HG03060 (cell line): ENCODE data around the gene DCPS.
"Not testable (repeated sequence)": the region's sequence is repeated elsewhere in the genome, so short reads cannot be mapped to it uniquely, and the experiment has no call there.

Experiments used
- ATAC-seq: cut with Tn5 transposase; IDR thresholded peaks from one replicate; pipeline ENCODE4 v1.9.1; 2021; ENCODE audit warnings: low read depth, moderate number of reproducible peaks; ENCODE audit not compliant: unreplicated experiment

The DCPS gene

DNA sequence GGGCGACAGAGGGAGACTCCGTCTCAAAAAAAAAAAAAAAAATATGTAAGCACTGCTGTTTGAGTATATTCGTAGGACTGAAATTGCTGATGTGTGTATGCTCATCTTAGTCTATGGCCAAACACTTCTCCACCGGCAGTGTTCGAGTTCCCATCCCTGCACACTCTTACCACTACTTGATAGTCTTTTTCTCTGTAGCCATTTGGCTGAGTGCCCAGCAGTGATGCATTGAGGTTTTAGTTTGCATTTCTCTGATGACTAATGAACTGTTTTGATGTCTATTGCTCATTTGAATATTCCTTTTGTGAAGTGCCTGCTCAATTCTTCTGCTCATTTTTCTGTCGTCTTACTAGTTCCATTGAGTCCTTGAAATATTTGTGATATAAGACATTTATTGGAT is 19.0 kb upstream of the DCPS start:
- peak; percentile 79 for ATAC-seq

DNA sequence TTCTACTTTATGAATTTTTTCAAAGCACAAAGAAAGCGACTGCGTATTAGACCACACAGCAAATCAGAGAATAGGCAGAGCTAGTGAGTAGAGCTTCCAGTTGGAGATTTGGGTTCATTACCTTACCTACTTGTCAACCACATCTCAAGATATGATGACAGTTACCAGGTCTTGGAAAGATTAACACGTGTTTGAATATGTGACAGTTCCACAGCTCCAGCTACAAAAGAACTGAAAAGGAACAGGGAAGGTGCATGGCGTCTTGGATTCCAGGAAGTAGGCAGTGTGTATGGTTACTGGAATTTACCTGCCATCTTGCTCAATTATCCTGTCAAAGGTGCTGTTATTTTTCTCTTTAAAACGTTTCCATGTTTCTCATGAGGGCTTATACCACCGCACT is 15.6 kb upstream of the DCPS start:
- ATAC-seq: no peak

DNA sequence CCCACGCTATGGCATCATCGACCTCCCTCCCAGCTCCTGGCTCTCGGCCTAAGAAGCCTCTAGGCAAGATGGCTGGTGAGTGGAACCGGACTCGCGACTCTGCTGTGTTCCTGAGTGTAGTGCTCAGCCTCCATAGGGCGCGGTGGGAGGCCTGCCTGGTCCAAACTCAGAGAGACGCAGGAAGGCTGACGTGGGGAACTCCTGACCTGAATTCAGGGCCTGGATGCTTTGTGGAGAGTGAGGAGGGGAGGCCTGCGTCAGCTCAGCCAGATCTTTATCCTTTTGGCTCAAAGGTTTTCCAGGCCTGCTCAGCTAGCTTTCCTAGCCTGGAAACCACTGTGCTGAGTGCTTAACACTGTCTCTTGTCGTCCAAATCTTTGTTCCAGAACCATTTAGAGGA is 13.0 kb upstream of the DCPS start:
- ATAC-seq: no peak

- ATAC-seq: no peak
Observed at GRCh38 chr11:126293726-126294125, 10.1 kb upstream of the DCPS start.

GRCh38 chr11:126297004-126297403 is 6.9 kb upstream of the DCPS start:
- no peak for ATAC-seq

DNA sequence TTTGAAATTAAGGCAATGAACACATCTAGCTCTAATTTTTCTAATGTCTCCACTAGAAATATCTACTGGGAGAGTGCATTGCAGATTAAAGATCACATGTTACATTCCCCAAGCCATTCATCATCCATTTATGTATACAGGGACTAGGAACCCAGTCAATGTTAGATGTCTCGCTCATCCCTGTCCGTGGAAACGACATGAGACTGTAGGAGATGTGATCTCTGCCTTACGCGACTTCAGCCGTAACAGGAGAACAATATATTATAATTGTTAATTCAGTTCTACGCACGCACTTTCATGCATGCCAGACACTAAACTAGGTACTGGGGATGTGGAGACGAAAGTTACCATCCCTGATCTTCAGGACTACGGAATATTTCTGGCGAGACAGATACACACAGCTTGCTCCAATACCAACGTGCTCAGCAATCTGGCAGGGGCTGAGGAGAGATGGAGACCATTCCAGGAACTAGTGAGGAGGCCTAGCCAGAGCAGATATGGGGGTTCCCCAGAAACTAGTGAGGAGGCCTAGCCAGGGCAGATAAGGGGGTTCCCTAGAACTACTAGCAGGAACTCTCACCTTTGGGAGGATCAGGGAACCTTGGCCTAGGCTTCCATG is 706 bp downstream of the DCPS start:
- ATAC-seq: no peak

DNA sequence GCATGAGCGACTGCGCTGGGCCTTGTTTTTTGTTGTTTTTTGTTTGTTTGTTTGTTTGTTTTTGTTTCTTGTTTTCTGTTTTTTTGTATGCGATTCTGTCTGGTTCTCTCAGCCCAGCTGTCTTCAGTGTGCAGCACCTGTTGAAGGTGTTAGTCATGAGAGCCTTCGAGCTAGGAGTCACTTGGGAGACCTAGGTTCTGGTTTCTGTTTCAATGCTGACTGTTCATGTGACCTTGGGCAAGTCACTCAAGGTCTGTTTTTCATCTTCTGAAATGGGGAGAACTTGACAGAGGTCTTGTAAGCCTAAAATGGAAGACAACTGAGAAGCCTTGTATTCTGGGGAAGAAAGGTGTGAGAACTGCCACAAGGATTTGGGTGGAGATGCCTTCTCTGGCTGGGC is 1.8 kb downstream of the DCPS start:
- peak; percentile 45 for ATAC-seq

DNA sequence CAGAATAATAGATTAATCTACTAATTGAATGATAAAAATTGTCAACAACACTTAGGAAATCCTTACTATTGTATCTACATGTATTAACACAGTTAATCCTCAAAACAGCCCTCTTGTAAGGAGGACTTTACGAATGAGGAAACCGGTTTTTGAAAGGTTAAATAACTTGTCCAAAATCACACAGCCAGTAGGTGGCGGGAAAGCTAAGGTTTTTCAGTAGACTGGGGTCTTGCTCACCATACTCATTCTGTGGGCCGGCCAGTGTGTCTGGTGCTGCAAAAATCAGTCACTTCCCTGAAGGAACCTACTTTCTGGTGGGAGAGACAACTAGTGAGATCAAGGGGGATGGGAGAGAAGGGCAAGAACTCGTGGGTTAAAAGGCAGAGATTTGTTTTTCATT is 3.8 kb downstream of the DCPS start:
- ATAC-seq: no peak

GRCh38 chr11:126308271-126308671 is 4.4 kb downstream of the DCPS start:
- ATAC-seq: no peak

DNA sequence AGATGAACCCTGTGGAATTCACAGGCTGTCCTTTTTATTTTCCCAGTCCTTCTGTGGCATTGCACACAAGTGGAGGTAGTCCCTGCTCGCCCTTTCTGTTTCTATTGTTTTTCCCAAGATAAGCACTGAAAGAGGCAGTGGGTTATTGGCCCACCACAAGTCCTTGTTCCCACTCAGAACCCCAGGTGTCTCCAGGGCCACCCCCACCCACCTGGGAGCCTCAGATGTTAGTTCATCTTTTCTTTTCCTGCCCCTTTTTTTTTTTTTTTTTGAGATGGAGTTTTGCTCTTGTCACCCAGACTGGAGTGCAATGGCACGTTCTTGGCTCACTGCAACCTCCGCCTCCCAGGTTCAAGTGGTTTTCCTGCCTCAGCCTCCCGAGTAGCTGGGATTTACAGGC is 4.9 kb downstream of the DCPS start:
- not testable (repeated sequence) for ATAC-seq

- ATAC-seq: no peak
Observed at GRCh38 chr11:126310200-126310991, 6.5 kb downstream of the DCPS start.

DNA sequence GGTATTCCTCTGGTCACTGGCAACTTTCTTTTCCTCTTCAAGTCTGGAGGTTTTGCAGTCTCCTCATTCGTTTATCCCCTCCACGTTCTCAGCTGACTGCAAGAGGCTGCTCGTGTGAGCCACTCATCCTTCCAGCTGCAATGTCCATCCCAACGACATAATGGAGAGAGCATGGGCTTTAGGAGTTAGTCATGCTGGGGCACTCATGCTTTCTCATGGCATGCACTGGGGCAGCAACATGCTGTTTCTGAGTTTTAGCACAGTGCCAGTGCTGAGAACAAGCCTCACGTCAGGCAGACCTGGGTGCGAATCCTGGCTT is 7.1 kb downstream of the DCPS start:
- no peak for ATAC-seq

DNA sequence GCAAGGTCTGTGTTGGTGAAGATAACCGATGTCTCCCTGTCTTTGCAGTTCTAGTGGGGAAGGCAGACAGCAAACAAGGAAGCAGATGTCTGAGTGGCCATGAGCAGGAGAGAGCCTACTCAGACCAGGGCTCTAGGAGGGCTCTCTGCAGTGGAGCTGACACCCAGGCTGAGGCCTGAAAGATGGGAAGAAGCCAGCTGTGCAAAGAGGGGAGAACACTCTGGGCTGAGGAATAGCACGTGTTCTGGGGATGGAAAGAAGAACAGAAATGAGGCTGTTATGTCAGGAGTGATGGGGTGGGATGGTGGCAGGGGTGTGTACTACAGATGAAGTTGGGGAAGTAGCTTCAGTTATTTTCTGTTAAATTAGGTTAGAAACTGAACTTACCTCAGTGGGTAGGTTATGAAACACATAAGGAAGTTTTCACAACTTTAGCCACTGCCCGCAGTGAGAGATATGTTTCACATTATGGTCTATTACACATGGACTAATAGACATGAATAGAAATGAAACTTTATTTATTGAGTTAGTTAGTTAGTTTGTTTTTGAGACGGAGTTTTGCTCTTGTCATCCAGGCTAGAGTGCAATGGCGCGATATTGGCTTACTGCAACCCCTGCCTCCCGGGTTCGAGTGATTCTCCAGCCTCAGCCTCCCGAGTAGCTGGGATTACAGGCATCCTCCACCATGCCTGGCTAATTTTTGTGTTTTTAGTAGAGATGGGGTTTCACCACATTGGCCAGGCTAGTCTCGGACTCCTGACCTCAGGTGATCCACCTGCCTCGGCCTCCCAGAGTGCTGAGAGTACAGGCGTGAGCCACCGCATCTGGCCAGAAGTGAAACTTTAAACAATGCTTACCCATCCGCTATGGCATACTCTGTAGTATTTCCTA is 7.8 kb downstream of the DCPS start:
- ATAC-seq: peak; percentile 51

- no peak for ATAC-seq
Observed at GRCh38 chr11:126312961-126313360, 9.1 kb downstream of the DCPS start.

GRCh38 chr11:126313826-126314225 is 10.0 kb downstream of the DCPS start:
- ATAC-seq: no peak

GRCh38 chr11:126317432-126317755 is 13.5 kb downstream of the DCPS start:
- no peak for ATAC-seq

DNA sequence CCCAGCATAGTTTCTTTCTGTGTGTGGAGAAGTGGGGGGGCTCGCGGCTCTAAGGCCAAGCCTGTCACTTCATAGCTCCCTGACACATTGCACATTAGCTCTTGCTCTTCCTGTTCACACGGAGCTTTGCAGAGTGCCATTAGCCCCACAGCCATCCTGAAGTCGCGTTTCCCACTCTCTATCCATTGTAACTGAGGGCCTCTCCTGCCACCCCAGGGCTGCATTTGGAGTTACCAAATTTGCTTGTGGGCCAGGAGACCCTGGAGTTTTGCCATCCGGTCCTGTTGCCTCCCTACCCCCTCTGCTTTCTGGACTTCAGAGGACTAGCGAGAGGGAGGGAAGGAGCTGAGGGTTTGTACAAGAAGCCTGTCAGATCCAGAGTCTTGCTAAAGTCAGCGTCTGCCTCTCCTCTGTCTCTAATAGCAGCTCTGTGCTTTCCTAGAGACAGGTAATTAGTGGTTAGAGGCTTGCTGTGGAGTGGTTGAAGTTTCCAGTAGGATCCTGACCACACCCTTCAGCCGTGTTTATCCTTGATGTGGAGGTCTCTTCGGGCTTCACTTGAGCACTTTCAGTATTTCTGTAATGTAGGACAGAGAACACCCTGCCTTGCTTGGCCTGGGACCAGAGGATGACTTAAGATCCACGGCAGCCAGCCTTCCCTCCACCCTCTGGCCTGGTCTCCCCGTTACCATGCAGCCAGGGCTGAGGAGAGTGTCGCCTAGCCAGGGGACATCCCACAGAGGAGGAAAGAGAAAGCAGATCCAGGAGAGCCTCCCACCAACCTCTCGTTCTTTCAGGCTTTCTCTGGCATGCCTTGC is 14.1 kb downstream of the DCPS start:
- ATAC-seq: no peak

GRCh38 chr11:126318574-126319373 is 14.9 kb downstream of the DCPS start:
- ATAC-seq: peak; percentile 81

DNA sequence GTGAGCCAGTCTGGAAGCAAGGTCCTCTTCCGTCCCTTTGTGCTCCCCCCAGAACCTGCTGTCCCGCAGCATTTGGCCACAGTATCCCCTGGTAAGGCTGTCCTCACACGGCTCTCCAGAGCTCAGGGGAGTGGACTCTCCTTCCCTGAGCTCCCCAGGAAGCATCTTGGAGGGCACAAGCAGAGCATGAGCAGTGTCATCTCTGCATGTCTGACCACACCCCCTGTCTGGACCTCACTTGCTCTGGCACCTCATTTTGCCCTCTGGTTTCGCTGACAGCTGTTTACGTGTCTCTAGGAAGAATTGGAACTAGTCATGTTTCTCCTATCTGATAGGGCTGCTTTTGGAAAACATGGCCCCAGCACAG is 15.5 kb downstream of the DCPS start:
- ATAC-seq: no peak

DNA sequence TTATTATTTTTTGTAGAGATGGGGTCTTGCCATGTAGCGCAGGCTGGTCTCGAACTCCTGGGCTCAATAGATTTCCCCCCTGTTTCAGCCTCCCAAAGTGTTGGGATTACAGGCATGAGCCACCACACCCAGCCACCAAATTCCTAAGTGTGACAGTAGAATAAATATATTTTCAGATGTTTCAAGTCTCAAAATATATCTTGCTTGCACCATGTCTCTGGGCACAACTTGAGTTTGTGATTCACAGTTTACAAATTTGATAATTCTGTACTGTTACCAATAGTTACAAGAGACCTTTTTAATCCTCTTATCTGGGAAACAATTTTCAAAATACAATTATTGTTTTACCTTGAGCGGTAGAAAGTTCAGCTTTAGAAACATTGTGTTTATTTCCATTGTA is 19.1 kb downstream of the DCPS start:
- ATAC-seq: no peak
